H1 (cell line): ENCODE results near the gene PLEKHN1.

Experiments used
- CHD1 ChIP-seq: IDR thresholded peaks from 2 replicates; pipeline ENCODE4 v1.6.1; 2012; ENCODE audit warnings: low read depth, low read length, improper control_type of control experiment
- CREB1 ChIP-seq: IDR thresholded peaks from 2 replicates; pipeline ENCODE4 v1.6.1; 2012; ENCODE audit warnings: inconsistent platforms
- POLR2A ChIP-seq, 2 experiments: IDR thresholded peaks; 1 replicate in 1 of 2; 2 replicates in 1 of 2; pipeline ENCODE4 v1.6.1; 2011; ENCODE audit warnings: low read depth in 2 of 2, low read length in 2 of 2, mild to moderate bottlenecking in 2 of 2; ENCODE audit errors: control extremely low read depth in 1 of 2
- RXRA ChIP-seq: IDR thresholded peaks from 2 replicates; pipeline ENCODE4 v1.6.1; 2011; ENCODE audit warnings: low read depth, mild to moderate bottlenecking, low read length, moderate library complexity; ENCODE audit not compliant: insufficient read depth
- SIN3A ChIP-seq, 2 experiments: IDR thresholded peaks in 1 of 2; conservative IDR thresholded peaks in 1 of 2; 2 replicates each; pipeline ENCODE4 v1.6.1; 2011 to 2012; ENCODE audit warnings: low read length in 2 of 2, improper control_type of control experiment in 1 of 2, low read depth in 1 of 2, mild to moderate bottlenecking in 1 of 2

DNA sequence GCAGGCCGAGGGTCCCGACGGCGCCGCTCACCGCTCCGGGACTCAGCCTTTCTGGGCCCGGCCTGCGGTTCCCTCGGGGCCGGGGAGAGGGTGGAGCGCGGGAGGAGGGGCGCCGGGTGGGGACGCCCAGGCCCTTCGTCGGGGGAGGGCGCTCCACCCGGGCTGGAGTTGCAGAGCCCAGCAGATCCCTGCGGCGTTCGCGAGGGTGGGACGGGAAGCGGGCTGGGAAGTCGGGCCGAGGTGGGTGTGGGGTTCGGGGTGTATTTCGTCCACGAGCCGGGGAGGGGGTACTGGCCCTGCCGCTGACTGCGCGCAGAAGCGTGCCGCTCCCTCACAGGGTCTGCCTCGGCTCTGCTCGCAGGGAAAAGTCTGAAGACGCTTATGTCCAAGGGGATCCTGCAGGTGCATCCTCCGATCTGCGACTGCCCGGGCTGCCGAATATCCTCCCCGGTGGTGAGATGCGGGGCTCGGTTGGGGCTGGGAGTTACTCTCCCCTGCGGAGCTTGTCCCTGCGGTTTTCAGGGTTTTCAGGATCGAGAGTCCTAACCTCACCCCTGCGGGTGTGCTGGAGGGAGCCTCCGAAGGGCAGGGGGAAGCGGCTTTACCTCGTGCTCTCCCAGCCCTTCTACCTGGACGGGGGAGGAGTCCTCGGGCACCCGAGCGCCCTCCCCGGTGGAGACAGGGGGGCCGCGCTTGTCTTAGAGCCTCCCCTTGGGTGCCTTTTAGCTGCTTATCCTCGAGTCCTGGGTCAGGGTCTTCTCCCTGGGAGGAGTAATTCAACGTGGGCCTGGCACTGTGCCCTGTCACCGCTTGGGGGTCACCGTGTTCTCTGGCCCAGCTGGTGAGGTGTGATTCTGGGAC is 40.5 kb upstream of the PLEKHN1 start:
- TF ChIP-seq SIN3A (conservative IDR thresholded peaks at IDR 0.05 in 1 of 2, IDR thresholded peaks at IDR 0.05 in 1 of 2; ENCODE audit: low read depth in 1 of 2, low read length in 2 of 2): no peak
- no peak for TF ChIP-seq CHD1
- TF ChIP-seq RXRA: no peak
- TF ChIP-seq CREB1: no peak
- no peak for TF ChIP-seq POLR2A (IDR thresholded peaks at IDR 0.05; ENCODE audit: control extremely low read depth in 1 of 2, low read depth in 2 of 2, low read length in 2 of 2)
